HG03469 (cell line): ENCODE data around the gene SIVA1.

Experiments
- ATAC-seq: cut with Tn5 transposase; IDR thresholded peaks from one replicate; pipeline ENCODE4 v1.9.1; 2021; ENCODE audit warnings: mild to moderate bottlenecking, moderate library complexity, moderate number of reproducible peaks; ENCODE audit not compliant: unreplicated experiment

SIVA1 gene

GRCh38 chr14:104795781-104796686, 43.1 kb downstream of the SIVA1 start:
- ATAC-seq: no peak

- ATAC-seq: no peak
Observed at GRCh38 chr14:104796687-104797081, 43.7 kb downstream of the SIVA1 start.

- ATAC-seq: no peak
Observed at GRCh38 chr14:104797115-104798044, 44.4 kb downstream of the SIVA1 start.

- no peak for ATAC-seq
Observed at GRCh38 chr14:104798300-104799243, 45.6 kb downstream of the SIVA1 start.

- ATAC-seq: no peak
Observed at GRCh38 chr14:104799244-104800014, 46.5 kb downstream of the SIVA1 start.

- no peak for ATAC-seq
Observed at GRCh38 chr14:104800015-104800770, 47.2 kb downstream of the SIVA1 start.

- no peak for ATAC-seq
Observed at GRCh38 chr14:104800771-104801519, 48.0 kb downstream of the SIVA1 start, which contains the start of gene ZBTB42. Gene ZBTB42, plus strand, starts transcription at chr14:104801101. Its CDS starts 97 bp downstream, at chr14:104801198.

- no peak for ATAC-seq
Observed at GRCh38 chr14:104801520-104802393, 48.8 kb downstream of the SIVA1 start.

GRCh38 chr14:104802394-104803184, 49.6 kb downstream of the SIVA1 start:
- ATAC-seq: no peak

- no peak for ATAC-seq
Observed at GRCh38 chr14:104803280-104803911, 50.4 kb downstream of the SIVA1 start.

- ATAC-seq: no peak
Observed at GRCh38 chr14:104803912-104804410, 51.0 kb downstream of the SIVA1 start.

- ATAC-seq: no peak
Observed at GRCh38 chr14:104804481-104805325, 51.8 kb downstream of the SIVA1 start.

GRCh38 chr14:104805326-104805678, 52.4 kb downstream of the SIVA1 start:
- ATAC-seq: no peak

- ATAC-seq: no peak
Observed at GRCh38 chr14:104805941-104806624, 53.1 kb downstream of the SIVA1 start.
